Measurements from ENCODE around the gene UPK3A. TPM values are rescaled to one million over a fixed set of nuclear protein-coding genes. Genes with fewer than 3 reads are reported as not detected.
"Not testable (repeated sequence)": the region's sequence is repeated elsewhere in the genome, so short reads cannot be mapped to it uniquely, and the experiment has no call there.

UPK3A gene
- total RNA-seq, 1 experiment from 2014 or later: not detected

DNA sequence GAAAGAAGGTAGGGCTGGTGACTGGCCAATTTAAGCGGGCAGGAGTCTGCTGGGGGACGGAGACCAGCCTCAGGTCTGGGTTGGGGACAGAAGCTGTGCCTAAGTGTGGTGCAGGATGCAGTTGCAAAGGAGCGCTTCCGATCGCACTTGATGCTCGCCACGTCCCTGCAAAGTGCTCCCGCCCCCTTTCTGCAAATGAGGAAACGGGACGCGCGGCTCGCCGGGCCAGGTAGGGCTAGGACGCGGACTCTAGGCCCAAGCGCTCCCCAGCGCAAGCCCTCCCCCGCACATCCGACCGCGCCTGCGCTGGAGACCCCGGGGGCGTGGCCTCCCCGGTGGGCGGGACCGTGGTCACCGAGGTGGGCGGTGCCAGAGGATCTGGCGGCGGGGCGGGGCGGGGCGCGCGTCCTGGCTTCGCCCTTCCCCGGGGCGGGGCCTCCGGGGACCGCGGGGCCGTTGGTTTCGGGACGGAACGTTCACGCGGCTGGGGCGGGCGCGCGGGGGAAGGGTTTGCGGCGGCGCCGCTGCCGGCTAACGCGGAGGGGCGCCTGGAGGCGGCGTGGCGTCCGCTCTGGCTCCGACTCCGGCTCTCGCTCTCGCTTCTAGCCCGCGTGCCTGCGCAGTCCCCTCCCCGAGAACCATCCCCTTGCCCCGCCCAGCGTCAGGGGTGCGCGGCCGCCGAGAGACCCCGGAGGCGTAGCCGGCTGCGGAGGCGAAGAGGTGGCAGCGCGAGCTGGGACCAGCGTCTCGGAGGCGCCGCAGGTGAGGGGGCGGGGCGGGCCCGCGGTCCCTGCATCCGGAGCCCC is 24.9 kb downstream of the UPK3A start, which contains the start of gene FAM118A:
TSS of gene FAM118A (plus strand) at position 513 of the 806 bp plus-strand sequence. CDS start 12,446 bp downstream, outside the sequence.
- peak; percentile 67 for DNase-seq (ENCODE audit: low spot score)

DNA sequence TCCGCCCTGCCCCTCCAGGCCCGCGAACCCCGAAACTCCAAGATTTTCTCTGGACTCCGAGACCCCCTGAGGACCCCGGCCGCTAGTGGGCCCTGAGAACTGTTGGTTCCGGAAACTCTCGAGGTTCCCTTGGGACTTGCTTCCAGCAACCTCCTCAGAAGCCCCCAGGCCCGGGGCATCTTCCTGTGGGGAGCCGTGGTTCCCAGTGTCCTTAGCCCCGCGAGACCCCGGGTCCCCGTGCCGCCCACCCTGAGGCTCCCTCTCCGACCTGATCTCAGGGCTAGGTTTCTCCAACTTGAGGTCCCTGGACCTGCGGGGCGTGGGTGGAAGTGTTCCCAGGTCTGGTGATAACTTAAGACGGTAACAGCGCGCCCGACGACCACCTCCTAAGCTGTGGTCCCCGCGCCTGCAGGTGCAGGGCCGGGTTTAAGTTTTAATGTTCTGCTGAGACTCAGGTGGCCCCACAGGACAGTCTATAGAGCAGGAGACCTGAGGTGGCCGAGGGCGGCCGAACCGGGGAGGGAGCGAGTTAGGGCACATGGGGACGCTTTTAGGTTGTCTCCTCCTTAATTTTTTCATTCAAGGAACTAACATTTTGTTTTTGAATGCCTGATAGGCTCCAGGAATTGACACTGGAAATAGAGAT is 25.7 kb downstream of the UPK3A start:
- DNase-seq (ENCODE audit: low spot score): no peak

DNA sequence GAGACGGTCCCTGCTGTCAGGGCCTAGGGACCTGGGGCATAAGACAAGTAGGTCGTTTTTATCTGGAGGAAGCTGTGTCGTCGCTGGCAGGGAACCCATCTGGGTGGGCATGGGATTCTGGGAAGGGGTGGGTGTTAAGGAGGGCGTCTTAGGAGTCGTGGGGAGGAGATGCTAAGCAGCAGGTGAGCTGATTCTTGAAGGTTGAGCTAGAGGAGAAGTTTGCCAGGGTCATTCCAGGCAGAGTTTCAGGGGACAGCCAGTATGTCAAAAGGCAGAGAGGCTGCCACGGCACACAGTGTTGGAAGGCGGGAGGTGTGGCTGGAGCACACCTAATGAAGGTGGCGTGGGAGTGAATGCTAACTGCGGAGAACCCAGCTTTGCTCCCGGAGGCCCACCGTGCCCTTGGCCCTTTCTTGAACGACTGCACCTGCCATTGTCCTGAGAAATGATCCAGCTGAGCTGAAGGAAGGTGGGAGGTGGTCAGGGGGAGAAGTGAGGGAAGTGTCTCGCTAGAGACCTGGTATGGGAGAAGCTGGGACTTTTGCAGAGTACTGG is 26.3 kb downstream of the UPK3A start:
- DNase-seq (ENCODE audit: low spot score): no peak

DNA sequence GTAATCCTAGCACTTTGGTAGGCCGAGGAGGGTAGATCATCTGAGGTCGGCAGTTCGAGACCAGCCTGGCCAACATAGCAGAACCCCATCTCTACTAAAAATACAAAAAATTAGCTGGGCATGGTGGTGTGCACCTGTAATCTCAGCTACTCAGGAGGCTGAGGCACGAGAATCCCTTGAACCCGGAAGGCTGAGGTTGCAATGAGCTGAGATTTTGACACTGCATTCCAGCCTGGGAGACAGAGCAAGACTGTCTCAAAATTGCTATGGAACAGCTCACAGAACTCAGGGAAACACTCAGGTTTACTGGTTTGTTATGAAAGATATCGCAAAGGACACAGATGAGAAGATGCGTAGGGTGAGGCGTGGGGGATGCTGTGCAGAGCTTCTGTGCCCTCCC is 27.7 kb downstream of the UPK3A start:
- no peak for DNase-seq (ENCODE audit: low spot score)

DNA sequence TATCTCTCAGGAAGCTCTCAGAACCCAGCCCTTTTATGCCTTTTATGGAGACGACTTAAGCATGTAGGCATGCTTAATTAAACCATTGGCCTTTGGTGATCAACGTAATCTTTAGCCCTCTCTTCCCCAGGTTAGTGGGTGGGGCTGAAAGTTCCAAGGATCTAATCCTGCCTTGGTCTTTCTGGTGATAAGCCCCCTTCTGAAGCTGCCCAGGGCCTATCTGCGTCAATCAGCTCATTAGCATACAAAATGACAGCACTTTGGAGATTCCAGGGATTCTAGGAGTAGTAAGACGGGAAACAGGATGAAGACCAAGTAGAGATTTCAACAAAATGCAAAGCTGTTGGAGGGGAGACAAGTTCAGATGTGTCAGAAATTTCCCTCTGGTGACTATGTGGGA is 28.1 kb downstream of the UPK3A start:
- no peak for DNase-seq (ENCODE audit: low spot score)

DNA sequence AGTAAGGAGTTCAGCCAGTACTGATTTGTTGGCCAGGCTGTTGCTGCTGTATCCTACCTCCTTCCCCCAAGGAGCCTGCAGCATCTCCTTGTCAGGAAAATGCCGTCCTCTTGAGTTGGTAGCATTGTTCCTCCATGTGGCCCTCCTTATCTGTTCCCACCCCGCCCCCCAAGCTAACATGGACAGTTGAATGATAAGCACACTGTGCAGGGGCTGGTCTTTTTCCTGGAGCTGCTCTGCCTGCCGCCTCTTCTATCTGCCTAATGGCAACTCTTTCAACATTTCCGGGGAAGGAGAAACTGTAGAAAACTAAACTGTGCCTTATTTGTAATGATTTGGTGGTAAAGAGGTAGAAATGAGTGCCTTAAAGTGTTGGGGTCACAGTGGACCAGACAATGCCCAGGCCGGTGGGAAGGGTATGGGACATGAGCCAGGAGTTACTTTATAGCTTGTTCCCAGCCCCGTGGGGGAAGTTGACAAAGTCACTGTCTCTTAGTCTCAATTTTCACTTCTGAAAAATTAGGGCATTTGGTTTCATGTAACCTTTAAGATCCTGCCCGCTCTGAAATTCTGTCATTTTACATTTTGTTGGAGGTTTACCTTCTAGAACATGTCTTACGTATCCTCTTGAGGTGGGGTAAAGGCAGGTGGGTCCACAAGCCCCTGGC is 29.4 kb downstream of the UPK3A start:
- DNase-seq (ENCODE audit: low spot score): no peak

DNA sequence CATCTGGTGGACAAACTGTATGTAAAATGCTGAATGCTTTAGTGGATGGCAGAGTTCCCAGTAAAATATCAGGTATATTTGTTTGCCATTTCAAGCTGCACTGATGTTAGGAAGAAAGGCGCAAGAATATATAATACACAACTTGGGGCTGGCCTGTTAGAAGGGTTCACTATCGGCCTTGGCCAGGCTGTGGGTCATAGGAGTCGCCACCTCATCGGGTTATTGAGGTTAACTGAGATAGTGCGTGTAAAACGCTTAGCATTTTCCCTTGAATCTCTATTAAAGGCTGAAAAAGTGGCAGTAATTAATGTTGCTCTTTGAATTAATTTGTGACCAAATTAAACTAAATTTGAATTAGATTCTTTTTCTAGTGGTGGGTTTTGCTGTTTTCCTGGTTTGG is 30.0 kb downstream of the UPK3A start:
- DNase-seq (ENCODE audit: low spot score): no peak

DNA sequence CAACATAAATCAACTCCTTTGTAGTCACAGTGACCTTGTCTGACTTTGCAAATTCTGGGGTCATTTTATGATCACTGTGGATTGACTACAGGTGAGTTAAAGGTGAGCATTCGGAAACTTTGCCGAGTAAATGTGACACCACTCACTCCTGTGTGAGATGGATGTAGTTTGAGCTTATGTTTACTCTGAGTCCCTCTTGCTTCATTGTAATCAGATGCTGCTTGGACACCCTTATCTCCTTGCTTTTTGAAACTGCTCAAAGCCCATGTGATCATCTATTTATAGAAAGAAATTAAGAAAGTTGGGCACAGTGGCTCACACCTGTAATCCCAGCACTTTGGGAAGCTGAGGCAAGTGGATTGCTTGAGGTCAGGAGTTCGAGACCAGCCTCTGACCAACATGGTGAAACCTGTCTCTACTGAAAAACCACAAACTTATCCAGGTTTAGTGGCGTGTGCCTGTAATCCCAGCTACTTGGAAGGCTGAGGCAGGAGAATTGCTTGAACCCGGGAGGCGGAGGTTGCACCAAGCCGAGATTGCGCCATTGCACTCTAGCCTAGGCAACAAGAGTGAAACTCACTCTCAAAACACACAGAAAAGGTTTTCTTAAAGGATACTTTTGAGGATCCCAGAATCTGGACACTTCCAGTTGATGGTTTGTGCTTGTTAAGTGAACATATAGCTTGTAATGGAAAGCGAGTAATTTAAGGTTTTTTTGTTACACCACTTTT is 32.2 kb downstream of the UPK3A start:
- DNase-seq (ENCODE audit: low spot score): no peak

DNA sequence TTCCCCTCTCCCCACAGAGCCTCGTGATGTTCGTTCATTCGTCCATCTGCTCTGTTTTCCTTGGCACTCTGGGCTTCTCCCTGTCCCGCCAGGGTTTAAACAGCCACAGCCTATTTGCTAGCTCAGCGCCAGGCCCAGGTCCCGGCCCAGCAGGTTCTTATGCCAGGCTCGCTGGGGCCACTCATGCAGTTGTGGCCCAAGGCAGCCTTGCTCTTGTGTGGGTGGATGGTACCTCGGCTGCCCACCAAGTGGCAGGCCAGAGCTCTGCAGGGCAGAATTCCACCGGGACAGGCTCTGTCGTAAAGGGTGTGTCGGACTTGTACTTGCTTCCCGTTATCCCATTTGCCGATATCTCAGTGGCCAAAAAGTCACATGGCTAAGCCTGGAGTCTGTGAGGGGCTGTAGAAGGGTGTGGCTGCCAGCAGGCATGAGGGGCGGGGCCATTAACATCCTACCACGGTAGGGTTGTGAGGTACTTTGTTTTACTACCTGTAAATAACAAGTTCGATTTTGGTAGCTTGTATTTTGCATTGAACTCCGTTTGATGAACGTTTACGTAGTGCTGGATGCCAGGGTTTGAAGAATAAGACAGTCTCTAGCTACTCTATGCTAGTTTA is 32.9 kb downstream of the UPK3A start:
- DNase-seq (ENCODE audit: low spot score): peak; percentile 70

DNA sequence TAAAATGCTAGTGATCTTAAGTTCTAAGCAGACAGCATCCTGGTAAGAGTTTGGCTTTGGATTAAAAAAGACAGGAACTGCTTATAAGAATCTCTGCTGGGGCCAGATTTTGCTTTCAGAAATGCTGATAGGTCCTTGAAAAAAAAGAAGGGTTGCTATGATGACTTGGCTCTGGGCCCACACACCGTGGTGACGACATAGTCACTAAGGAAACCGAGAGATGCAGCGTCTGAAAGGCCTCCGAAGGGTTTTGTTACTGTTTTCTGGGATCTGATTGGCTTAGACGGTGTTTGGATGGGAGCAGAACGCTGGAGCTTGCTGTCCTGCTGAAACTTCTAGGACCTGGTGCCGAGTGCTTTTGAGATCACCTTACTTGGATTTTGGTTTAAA is 33.4 kb downstream of the UPK3A start:
- peak; percentile 76 for DNase-seq (ENCODE audit: low spot score)

DNA sequence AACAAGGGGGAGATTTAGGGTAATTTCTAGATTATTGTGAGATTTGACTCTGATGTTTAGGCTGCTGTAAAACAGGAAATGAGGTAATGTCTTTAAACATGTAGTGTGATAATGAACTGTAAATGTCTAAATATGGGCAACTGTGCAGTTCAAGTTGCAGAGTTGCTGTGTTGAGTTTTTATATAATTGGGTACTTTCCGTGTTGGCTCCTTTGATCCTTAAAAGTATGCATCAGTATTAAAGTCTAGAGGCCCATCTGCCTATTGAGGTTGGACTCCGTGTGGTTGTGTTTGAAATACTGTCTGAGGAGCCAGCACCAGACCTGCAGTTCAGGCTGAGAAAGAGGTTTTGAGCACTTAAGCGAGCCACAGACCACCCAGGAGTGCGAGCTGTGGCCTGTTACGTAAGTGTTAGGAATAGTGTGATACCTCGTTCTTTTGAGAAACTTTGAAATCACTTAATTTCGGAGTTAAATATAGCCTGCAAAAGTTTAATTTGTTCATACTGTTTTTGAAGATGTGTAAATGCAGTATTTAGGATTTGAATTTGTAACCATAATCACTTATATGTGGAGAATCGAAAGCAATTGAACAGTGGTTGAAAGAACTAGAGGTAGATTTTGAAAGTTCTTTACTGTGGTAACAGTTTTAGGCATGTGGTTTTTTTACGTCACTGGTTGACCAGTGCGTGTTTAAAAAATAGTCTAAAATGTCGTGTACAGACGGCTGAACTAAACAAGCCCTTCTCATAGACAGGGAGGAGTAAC is 34.0 kb downstream of the UPK3A start:
- peak; percentile 32 for DNase-seq (ENCODE audit: low spot score)

DNA sequence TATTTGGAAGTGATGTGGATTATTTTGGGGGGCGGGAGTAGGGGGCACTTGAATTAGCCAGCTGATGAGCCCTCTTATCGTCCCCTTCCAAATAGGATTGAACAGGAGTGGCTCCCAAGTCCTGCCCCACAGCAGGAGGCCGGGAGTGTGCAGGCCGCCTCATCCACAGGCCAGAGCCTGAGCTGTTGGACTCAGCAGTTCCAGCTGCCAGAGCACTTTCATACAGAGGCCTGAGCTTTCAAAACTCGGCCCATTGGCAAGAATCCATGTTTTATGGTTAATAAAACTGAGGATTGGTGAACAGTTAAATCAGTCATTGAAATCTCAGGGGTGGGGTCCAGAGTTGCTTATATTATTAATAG is 34.6 kb downstream of the UPK3A start:
- DNase-seq (ENCODE audit: low spot score): peak; percentile 16

DNA sequence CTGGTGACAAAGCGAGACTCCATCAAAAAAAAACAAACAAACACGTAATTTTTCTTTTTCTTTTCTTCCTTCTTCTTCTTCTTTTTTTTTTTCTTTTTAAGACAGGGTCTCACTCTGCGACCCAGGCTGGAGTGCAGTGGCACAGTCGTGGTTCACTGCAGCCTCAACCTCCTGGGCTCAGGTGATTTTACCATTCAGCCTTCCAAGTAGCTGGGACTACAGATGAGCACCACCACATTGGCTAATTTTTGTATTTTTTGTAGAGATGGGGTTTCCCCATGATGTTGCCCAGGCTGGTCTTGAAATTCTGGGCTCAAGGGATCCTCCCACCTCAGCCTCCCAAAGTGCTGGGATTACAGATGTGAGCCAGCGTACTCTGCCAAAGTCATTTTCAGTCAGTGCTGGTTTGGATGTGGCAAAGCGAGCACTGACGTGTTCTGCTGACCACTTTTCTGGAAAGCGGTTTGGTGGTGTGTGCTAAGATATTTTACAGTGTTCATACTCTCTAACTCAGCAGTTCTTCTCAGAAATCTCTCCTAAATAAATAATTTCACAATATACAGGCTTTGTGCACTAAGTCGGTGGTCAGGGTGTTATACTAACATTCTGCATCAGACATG is 35.7 kb downstream of the UPK3A start:
- no peak for DNase-seq (ENCODE audit: low spot score)

DNA sequence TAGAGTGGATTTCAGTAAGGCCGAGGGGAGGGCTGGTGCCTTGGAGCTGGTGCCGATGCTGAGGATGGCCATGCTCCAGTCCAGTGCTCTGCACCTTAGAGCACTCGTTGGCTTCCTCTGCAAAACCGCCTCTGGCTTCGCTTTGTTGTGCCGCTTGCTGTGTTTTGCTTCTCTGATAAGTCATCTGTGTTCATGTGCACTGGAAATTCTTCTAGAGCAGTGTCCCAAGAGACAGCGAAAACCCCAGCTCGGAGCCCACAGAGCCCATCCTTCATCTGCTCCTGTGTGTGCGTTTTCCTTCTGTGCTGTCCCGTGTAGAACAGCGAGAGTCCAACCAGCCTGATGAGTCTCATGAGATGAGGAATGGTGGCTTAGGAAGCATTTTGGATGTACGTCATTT is 37.1 kb downstream of the UPK3A start:
- DNase-seq (ENCODE audit: low spot score): no peak

DNA sequence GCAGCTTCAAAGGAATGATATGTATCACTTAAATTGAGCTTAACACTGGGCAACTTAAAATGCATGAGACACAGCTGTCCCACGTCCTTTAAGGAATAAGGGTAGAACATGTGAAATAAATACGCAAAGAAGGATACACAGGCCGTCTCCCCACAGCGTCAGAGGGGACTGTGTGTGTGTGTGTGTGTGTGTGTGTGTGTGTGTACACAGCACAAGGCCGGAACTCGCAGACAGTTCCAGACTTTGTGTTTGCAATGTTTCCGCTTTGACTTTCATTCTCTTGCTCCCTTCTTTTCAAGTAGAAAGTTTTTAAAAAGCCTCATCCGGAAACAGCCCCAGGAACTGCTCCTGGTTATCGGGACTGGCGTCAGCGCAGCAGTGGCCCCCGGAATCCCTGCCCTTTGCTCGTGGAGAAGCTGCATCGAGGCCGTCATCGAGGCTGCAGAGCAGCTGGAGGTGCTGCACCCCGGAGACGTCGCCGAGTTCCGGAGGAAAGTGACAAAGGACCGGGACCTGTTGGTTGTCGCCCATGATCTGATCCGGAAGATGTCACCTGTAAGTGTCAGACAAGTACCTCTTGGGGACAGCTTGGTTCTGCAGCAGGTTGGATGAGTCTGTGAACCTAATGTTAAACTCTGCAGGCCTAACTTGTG is 38.2 kb downstream of the UPK3A start:
- no peak for DNase-seq (ENCODE audit: low spot score)

DNA sequence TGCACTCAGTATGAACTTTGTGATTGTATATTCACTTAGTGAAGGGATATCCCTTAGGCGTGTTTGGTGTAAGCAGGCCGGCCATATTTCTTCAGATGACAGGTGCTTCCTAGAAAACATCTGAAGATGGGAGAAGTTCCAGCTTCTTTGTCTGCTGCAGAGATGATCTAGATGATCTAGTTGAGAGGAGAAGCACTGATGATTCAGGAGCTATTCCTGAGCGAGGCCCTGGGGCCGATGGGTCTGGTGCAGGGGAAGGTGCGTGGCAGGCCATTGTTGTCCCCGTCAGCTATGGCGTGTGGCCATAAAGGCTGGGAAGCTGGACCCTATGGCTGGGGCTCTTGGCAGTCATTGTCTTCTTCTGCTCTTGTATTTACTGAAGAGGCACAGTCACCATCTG is 38.9 kb downstream of the UPK3A start:
- no peak for DNase-seq (ENCODE audit: low spot score)

DNA sequence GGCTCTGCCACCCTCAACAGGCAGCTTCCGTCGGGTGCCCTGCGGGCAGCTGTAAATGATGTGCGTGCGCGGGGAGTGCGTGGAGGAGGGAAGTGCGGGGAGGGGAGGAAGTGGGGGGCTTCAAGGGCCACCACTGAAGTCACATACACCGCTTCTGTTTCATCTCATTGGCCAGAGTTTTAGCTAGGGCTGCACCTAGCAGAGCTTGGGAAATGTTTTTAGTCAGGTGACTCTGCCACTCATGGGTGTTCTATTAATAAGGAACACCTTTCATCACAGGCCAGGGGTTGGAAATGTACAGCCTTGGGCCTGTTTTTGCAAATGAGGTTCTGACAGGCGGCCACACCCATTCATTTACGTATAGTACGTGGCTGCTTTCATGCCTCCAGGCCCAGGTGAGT is 39.6 kb downstream of the UPK3A start:
- no peak for DNase-seq (ENCODE audit: low spot score)

DNA sequence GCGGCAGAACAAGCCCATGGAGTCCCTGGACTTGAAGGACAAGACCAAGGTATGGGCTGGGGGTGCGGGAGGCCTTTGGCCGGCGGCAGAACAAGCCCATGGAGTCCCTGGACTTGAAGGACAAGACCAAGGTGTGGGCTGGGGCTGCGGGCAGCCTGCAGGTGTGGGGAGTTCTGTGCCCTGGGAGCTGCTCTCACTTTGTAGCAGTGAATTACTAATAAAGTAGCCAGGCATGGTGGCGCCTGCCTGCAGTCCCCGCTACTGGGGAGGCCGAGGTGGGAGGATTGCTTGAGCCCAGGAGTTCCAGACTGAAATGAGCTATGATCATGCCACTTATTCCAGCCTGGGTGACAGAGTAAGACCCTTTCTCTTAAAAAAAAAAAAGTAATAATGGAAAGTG is 43.5 kb downstream of the UPK3A start:
- DNase-seq (ENCODE audit: low spot score): not testable (repeated sequence)

DNA sequence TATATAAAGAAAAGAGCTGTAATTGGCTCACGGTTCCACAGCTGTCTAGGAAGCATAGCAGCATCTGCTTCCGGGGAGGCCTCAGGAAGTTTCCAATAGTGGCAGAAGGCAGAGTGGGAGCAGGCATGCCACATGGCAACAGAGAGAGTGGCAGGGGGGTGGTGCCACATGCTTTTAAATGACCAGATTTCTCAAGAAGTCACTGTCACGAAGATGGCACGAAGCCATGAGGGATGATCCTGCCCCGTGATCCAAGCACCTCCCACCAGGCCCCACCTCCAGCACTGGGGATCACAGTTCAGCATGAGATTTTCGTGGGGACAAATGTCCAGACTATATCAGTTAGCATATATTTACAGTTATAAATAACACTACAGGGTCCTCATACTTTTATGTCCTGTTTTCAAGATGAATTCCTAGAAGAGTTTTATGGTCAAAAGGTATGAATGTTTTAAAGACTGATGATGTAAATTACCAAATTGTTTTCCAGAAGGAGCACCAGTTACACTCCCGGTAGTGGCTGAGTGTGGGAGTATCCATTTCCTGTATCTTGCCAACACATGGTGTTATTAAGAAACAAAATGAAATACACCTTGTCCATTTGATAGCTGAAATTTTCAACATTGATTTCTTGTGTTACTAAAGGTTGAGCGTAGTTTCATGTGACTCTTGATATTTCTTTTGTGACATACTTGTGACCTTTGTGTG is 44.2 kb downstream of the UPK3A start:
- no peak for DNase-seq (ENCODE audit: low spot score)

Data from A172 (cell line).